GM23338 (cell line): ENCODE data around the gene RGL1. TPM values are rescaled to one million over a fixed set of nuclear protein-coding genes. Genes with fewer than 3 reads are reported as not detected.

Source experiments
- ATAC-seq: fragments of 200-7000 bp; cut with Tn5 transposase; 3 replicates; pipeline ENCODE4 v1.9.1; 2020
- DNase-seq: peaks from one replicate; pipeline ENCODE4 v3.0.0-alpha.2; 2015; ENCODE audit warnings: low spot score
- H2AFZ ChIP-seq: fragments of 200-600 bp; sonication (generic); 2 replicates; pipeline ENCODE4 v1.8.0; 2016; ENCODE audit warnings: antibody characterized with exemption, mild to moderate bottlenecking, moderate library complexity
- H3F3A ChIP-seq: fragments of 200-600 bp; sonication (generic); replicated peaks from 2 replicates; pipeline ENCODE4 v1.8.0; 2017; ENCODE audit warnings: antibody characterized with exemption, mixed run types, low read depth
- H3K27ac ChIP-seq: fragments of 200-600 bp; sonication (generic); 2 replicates; pipeline ENCODE4 v1.6.1; 2016; ENCODE audit warnings: low read depth
- H3K27me3 ChIP-seq: fragments of 200-600 bp; sonication (generic); 2 replicates; pipeline ENCODE4 v1.8.0; 2016; ENCODE audit warnings: mild to moderate bottlenecking, mixed run types, moderate library complexity; ENCODE audit not compliant: insufficient read depth
- H3K36me3 ChIP-seq: fragments of 200-600 bp; sonication (generic); 2 replicates; pipeline ENCODE4 v1.8.0; 2016; ENCODE audit warnings: mild to moderate bottlenecking; ENCODE audit not compliant: insufficient read depth
- H3K4me1 ChIP-seq: fragments of 200-600 bp; sonication (generic); 2 replicates; pipeline ENCODE4 v1.8.0; 2016; ENCODE audit warnings: mild to moderate bottlenecking, moderate library complexity; ENCODE audit not compliant: insufficient read depth
- H3K4me2 ChIP-seq: fragments of 200-600 bp; sonication (generic); 2 replicates; pipeline ENCODE4 v1.7.1; 2017; ENCODE audit warnings: mixed run types
- H3K4me3 ChIP-seq: fragments of 200-600 bp; sonication (generic); 2 replicates; pipeline ENCODE4 v1.6.1; 2016; ENCODE audit warnings: mixed run types
- H3K79me2 ChIP-seq: fragments of 200-600 bp; sonication (generic); replicated peaks from 2 replicates; pipeline ENCODE4 v1.8.0; 2017; ENCODE audit warnings: mild to moderate bottlenecking; ENCODE audit not compliant: insufficient read depth
- H3K9me2 ChIP-seq: fragments of 200-600 bp; sonication (generic); 2 replicates; pipeline ENCODE4 v1.8.0; 2017; ENCODE audit not compliant: insufficient read depth
- H4K20me1 ChIP-seq: fragments of 200-600 bp; sonication (generic); replicated peaks from 2 replicates; pipeline ENCODE4 v1.8.0; 2017; ENCODE audit warnings: mild to moderate bottlenecking; ENCODE audit not compliant: insufficient read depth
- H3K27ac Mint-ChIP-seq: 2 replicates; pipeline ENCODE4 v1.8.0; 2020; ENCODE audit warnings: inconsistent platforms, mild to moderate bottlenecking, moderate library complexity, mixed read lengths
- H3K27me3 Mint-ChIP-seq: 3 replicates; pipeline ENCODE4 v1.8.0; 2022; ENCODE audit warnings: low read depth, mild to moderate bottlenecking, moderate library complexity, mixed read lengths, inconsistent platforms; ENCODE audit not compliant: insufficient read depth, poor library complexity
- H3K36me3 Mint-ChIP-seq: 3 replicates; pipeline ENCODE4 v1.8.0; 2021; ENCODE audit warnings: low read depth, mild to moderate bottlenecking, inconsistent platforms, moderate library complexity, mixed read lengths
- H3K4me1 Mint-ChIP-seq: 3 replicates; pipeline ENCODE4 v1.8.0; 2020; ENCODE audit warnings: mild to moderate bottlenecking, inconsistent platforms, mixed read lengths
- H3K4me3 Mint-ChIP-seq: 3 replicates; pipeline ENCODE4 v1.8.0; 2021; ENCODE audit warnings: moderate library complexity, mild to moderate bottlenecking, inconsistent platforms, mixed read lengths
- H3K9me3 Mint-ChIP-seq: 3 replicates; pipeline ENCODE4 v1.8.0; 2020; ENCODE audit warnings: moderate library complexity, mild to moderate bottlenecking, inconsistent platforms, mixed read lengths
- CREB1 ChIP-seq: fragments of 250-450 bp; sonication (Bioruptor Pico); IDR thresholded peaks from 2 replicates; pipeline ENCODE4 v1.5.0; 2020; ENCODE audit warnings: low read depth, mild to moderate bottlenecking, moderate library complexity
- CTCF ChIP-seq, 2 experiments: fragments of 200-600 bp in 1 of 2; sonication (generic) in 1 of 2; conservative IDR thresholded peaks; 2 replicates each; pipeline versions ENCODE4 v1.5.1 to v1.6.1; 2016 to 2017; ENCODE audit warnings: antibody characterized with exemption in 2 of 2, low read depth in 2 of 2, mild to moderate bottlenecking in 2 of 2, moderate library complexity in 1 of 2
- ETS1 ChIP-seq: IDR thresholded peaks from 2 replicates; pipeline ENCODE4 v1.6.1; 2016; ENCODE audit warnings: antibody characterized with exemption
- EZH2 ChIP-seq: fragments of 200-600 bp; sonication (generic); IDR thresholded peaks from one replicate; pipeline ENCODE4 v1.8.0; 2017; ENCODE audit warnings: antibody characterized with exemption, mild to moderate bottlenecking, low read depth; ENCODE audit not compliant: unreplicated experiment
- EZH2phosphoT487 ChIP-seq: fragments of 200-600 bp; sonication (generic); IDR thresholded peaks from one replicate; pipeline ENCODE4 v1.8.1; 2018; ENCODE audit warnings: antibody characterized with exemption; ENCODE audit not compliant: unreplicated experiment
- JUNB ChIP-seq: IDR thresholded peaks from one replicate; pipeline ENCODE4 v1.6.1; 2016; ENCODE audit warnings: antibody characterized with exemption; ENCODE audit not compliant: unreplicated experiment
- NANOG ChIP-seq: IDR thresholded peaks from 2 replicates; pipeline ENCODE4 v1.6.1; 2016; ENCODE audit warnings: antibody characterized with exemption, borderline replicate concordance
- POLR2AphosphoS5 ChIP-seq: IDR thresholded peaks from 2 replicates; pipeline ENCODE4 v1.6.1; 2016; ENCODE audit warnings: antibody characterized with exemption, low read depth
- REST ChIP-seq: IDR thresholded peaks from one replicate; pipeline ENCODE4 v1.6.1; 2018; ENCODE audit warnings: antibody characterized with exemption; ENCODE audit not compliant: unreplicated experiment
- STAT1 ChIP-seq: IDR thresholded peaks from one replicate; pipeline ENCODE4 v1.6.1; 2016; ENCODE audit warnings: antibody characterized with exemption; ENCODE audit not compliant: unreplicated experiment
- ZNF114 ChIP-seq: fragments of 250-450 bp; sonication (Bioruptor Pico); IDR thresholded peaks from 2 replicates; pipeline ENCODE4 v1.5.0; 2020; ENCODE audit warnings: mild to moderate bottlenecking, moderate library complexity
- ZNF331 ChIP-seq: fragments of 250-450 bp; sonication (Bioruptor Pico); IDR thresholded peaks from 2 replicates; pipeline ENCODE4 v1.5.0; 2020; ENCODE audit warnings: low read depth, mild to moderate bottlenecking, moderate library complexity
- ZNF462 ChIP-seq: fragments of 250-450 bp; sonication (Bioruptor Pico); IDR thresholded peaks from 2 replicates; pipeline ENCODE4 v1.5.0; 2020; ENCODE audit warnings: mild to moderate bottlenecking, moderate library complexity
- polyA plus RNA-seq: library from polyadenylated mRNA; unstranded; fragments of >200 nt; fragmentation: Nextera tagmentation; extraction: Ambion mirVana; gene quantifications from 2 replicates; pipeline ENCODE4 v1.2.1, GENCODE V29; 2016
- total RNA-seq: library from RNA; depleted of rRNA; stranded (reverse); fragments of >200 nt; shearing (Covaris generic); gene quantifications from 2 replicates; pipeline ENCODE4 v1.2.3, GENCODE V29; 2014

RGL1 gene
- total and polyA plus RNA-seq, 2 experiments from 2014 or later = 0.91 to 2.6 TPM

- no peak overlapping the region for H3K4me3 Mint-ChIP-seq
- peaks cover 26% of the 10 kb centered on the region for H3K9me3 Mint-ChIP-seq
- TF ChIP-seq ZNF331 (no peak), STAT1 (no peak), CTCF (conservative IDR thresholded peaks at IDR 0.05; ENCODE audit: low read depth in 2 of 2) (no peak), ETS1 (no peak), POLR2AphosphoS5 (no peak), ZNF462 (CRISPR knock-in tag) (no peak), JUNB (no peak), EZH2 (no peak), CREB1 (CRISPR knock-in tag) (no peak), REST (no peak), EZH2phosphoT487 (no peak), NANOG (no peak), ZNF114 (CRISPR knock-in tag) (no peak)
- Histone ChIP-seq H4K20me1 (no peaks in the 10 kb centered on the region), H3K27me3 (no peaks in the 10 kb centered on the region), H3K36me3 (peaks cover 17% of the 10 kb centered on the region), H3K27ac (no peak overlapping the region), H3K4me2 (no peak overlapping the region), H3K9me2 (0 out of 2 replicates have a peak, but pooled peaks cover 6% of the 10 kb centered on the region), H3K79me2 (no peaks in the 10 kb centered on the region), H3K4me1 (no peaks in the 10 kb centered on the region), H3F3A (no peaks in the 10 kb centered on the region), H2AFZ (no peak overlapping the region), H3K4me3 (no peak overlapping the region)
- no peak overlapping the region for H3K27ac Mint-ChIP-seq
- no peaks in the 10 kb centered on the region for H3K27me3 Mint-ChIP-seq
- peaks cover 17% of the 10 kb centered on the region; the same call in 2 of the 3 replicates for H3K36me3 Mint-ChIP-seq
- H3K4me1 Mint-ChIP-seq = no peaks in the 10 kb centered on the region; the same call in 2 of the 3 replicates
- DNase-seq (no peak), ATAC-seq (no peak)
Measured at GRCh38 chr1:183773482-183774274, 31.2 kb upstream of the RGL1 start.
